HepG2 (cell line): Measurements from ENCODE around the gene HNRNPC. TPM values are rescaled to one million over a fixed set of nuclear protein-coding genes. Genes with fewer than 3 reads are reported as not detected.

Experiments
- ATAC-seq: fragments of 200-7000 bp; cut with Tn5 transposase; 3 replicates; pipeline ENCODE4 v1.9.1; 2020; ENCODE audit warnings: mild to moderate bottlenecking, moderate library complexity
- BruUV-seq: library from RNA; stranded (reverse); fragments of 400-500 nt; replicated peaks from 2 replicates; lab custom pipeline; 2021; lab: Mats Ljungman, UMichigan
- CTCF ChIA-PET: fragments of 300-600 bp; formaldehyde crosslinking; extraction: SDS; loops from one replicate; lab custom pipeline; 2021; ENCODE audit warnings: low total read pairs, inconsistent platforms, low intra/inter-chr PET ratio; lab: Yijun Ruan, JAX
- POLR2A ChIA-PET: fragments of 350-600 bp; sonication (Branson Sonifier 250); formaldehyde crosslinking; loops from one replicate; lab custom pipeline; 2020; ENCODE audit warnings: antibody characterized with exemption, inconsistent platforms; lab: Yijun Ruan, JAX
- DNase-seq: peaks from one replicate; pipeline ENCODE4 v3.0.0-alpha.2; 2015; ENCODE audit warnings: low spot score
- FAIRE-seq: peaks from 3 replicates; lab custom pipeline; 2011; peaks lifted over from hg19 to GRCh38; lab: Jason Lieb, UNC
- H2AFZ ChIP-seq: one replicate; pipeline ENCODE4 v1.6.1; 2011; ENCODE audit warnings: low read length, inconsistent platforms
- H3K27ac ChIP-seq: fragments of 300-600 bp; 3 replicates; pipeline ENCODE4 v1.8.0; 2011; ENCODE audit warnings: mixed run types, mild to moderate bottlenecking, mixed read lengths, low read length, inconsistent platforms; ENCODE audit not compliant: insufficient read depth; ENCODE audit errors: extremely low read length
- H3K27me3 ChIP-seq, 2 experiments: fragments of 200-600 bp in 1 of 2; 2 replicates in 1 of 2; 3 replicates in 1 of 2; pipeline versions ENCODE4 v1.6.0 to v1.8.0; 2011; ENCODE audit warnings: low read length in 2 of 2, mild to moderate bottlenecking in 2 of 2, moderate library complexity in 2 of 2, inconsistent platforms in 1 of 2; ENCODE audit not compliant: insufficient read depth in 2 of 2, control insufficient read depth in 1 of 2
- H3K36me3 ChIP-seq, 2 experiments: fragments of 200-600 bp in 1 of 2; replicated peaks in 1 of 2; 2 replicates in 1 of 2; 3 replicates in 1 of 2; pipeline versions ENCODE4 v1.5.1 to v1.8.0; 2011; ENCODE audit warnings: low read length in 2 of 2, inconsistent platforms in 1 of 2; ENCODE audit not compliant: insufficient read depth in 2 of 2, control insufficient read depth in 1 of 2
- H3K4me1 ChIP-seq: 2 replicates; pipeline ENCODE4 v1.5.1; 2012; ENCODE audit warnings: low read length, inconsistent platforms; ENCODE audit not compliant: insufficient read depth
- H3K4me2 ChIP-seq: 2 replicates; pipeline ENCODE4 v1.6.0; 2011; ENCODE audit warnings: low read depth, low read length, inconsistent platforms
- H3K4me3 ChIP-seq, 3 experiments: fragments of 200-600 bp in 1 of 3; sonication (generic), shearing (Covaris generic) in 1 of 3; replicated peaks in 1 of 3; 2 replicates each; pipeline ENCODE4 v1.5.1; 2011 to 2016; ENCODE audit warnings: low read length in 3 of 3, inconsistent platforms in 2 of 3, low read depth in 2 of 3, mild to moderate bottlenecking in 2 of 3, control low read depth in 1 of 3, mixed read lengths in 1 of 3; ENCODE audit not compliant: insufficient read depth in 1 of 3
- H3K79me2 ChIP-seq: one replicate; pipeline ENCODE4 v1.6.1; 2011; ENCODE audit warnings: low read length, inconsistent platforms; ENCODE audit not compliant: insufficient read depth
- H3K9ac ChIP-seq: 2 replicates; pipeline ENCODE4 v1.6.0; 2011; ENCODE audit warnings: mild to moderate bottlenecking, low read depth, low read length, inconsistent platforms; ENCODE audit not compliant: insufficient read depth
- H3K9me3 ChIP-seq: 2 replicates; pipeline ENCODE4 v1.5.1; 2012; ENCODE audit warnings: mild to moderate bottlenecking, low read length
- H4K20me1 ChIP-seq: 2 replicates; pipeline ENCODE4 v1.6.0; 2011; ENCODE audit warnings: inconsistent platforms, mild to moderate bottlenecking, low read length, moderate library complexity; ENCODE audit not compliant: insufficient read depth
- ATF2 ChIP-seq: sonication (generic); formaldehyde crosslinking; IDR thresholded peaks from 2 replicates; pipeline ENCODE4 v1.4.0; 2020; ENCODE audit warnings: missing genetic modification reagents
- GMEB2 ChIP-seq: IDR thresholded peaks from 2 replicates; pipeline ENCODE4 v1.6.1; 2016; ENCODE audit warnings: missing biosample characterization, missing genetic modification reagents, low read depth
- IKZF1 ChIP-seq: fragments of 450-650 bp; IDR thresholded peaks from 2 replicates; pipeline ENCODE4 v1.7.1; 2016
- NAIF1 ChIP-seq: sonication (generic); formaldehyde crosslinking; IDR thresholded peaks from 2 replicates; pipeline ENCODE4 v1.5.0; 2020; ENCODE audit warnings: mild to moderate bottlenecking, missing genetic modification reagents, borderline replicate concordance
- PAF1 ChIP-seq: IDR thresholded peaks from 2 replicates; pipeline ENCODE4 v1.6.1; 2016; ENCODE audit warnings: missing genetic modification reagents, missing compliant biosample characterization
- PBX3 ChIP-seq: sonication (generic); formaldehyde crosslinking; IDR thresholded peaks from 2 replicates; pipeline ENCODE4 v1.8.1; 2023; ENCODE audit warnings: missing genetic modification reagents, inconsistent platforms, borderline replicate concordance
- POLR2A ChIP-seq, 2 experiments: IDR thresholded peaks; 2 replicates each; pipeline ENCODE4 v1.6.1; 2011; ENCODE audit warnings: low read depth in 2 of 2, low read length in 2 of 2, mild to moderate bottlenecking in 1 of 2, moderate library complexity in 1 of 2; ENCODE audit not compliant: insufficient read depth in 1 of 2
- POLR2AphosphoS2 ChIP-seq: IDR thresholded peaks from 2 replicates; pipeline ENCODE4 v1.6.1; 2011; ENCODE audit warnings: low read depth, low read length, improper control_type of control experiment
- POLR2AphosphoS5 ChIP-seq: IDR thresholded peaks from 2 replicates; pipeline ENCODE4 v1.6.1; 2012; ENCODE audit warnings: low read depth, low read length
- POLR2G ChIP-seq: fragments of 200-400 bp; formaldehyde crosslinking; IDR thresholded peaks from 2 replicates; pipeline ENCODE4 v1.6.1; 2018; ENCODE audit warnings: mild to moderate bottlenecking, low read depth, low read length, moderate library complexity
- RAD21 ChIP-seq: fragments of 450-650 bp; formaldehyde crosslinking; IDR thresholded peaks from 2 replicates; pipeline ENCODE4 v1.5.0; 2020; ENCODE audit warnings: mild to moderate bottlenecking
- RBM22 ChIP-seq: fragments of 200-400 bp; formaldehyde crosslinking; optimal IDR thresholded peaks from 2 replicates; pipeline ENCODE3; 2017; ENCODE audit warnings: mild to moderate bottlenecking, low read length, moderate library complexity
- SP5 ChIP-seq: IDR thresholded peaks from 2 replicates; pipeline ENCODE4 v1.6.1; 2016; ENCODE audit warnings: low read depth, borderline replicate concordance
- ZMAT5 ChIP-seq: sonication (generic); formaldehyde crosslinking; IDR thresholded peaks from 2 replicates; pipeline ENCODE4 v1.5.0; 2020; ENCODE audit warnings: mild to moderate bottlenecking, low read depth, missing genetic modification reagents, borderline replicate concordance
- ZMYM2 ChIP-seq: sonication (generic); formaldehyde crosslinking; IDR thresholded peaks from 2 replicates; pipeline ENCODE4 v1.8.0; 2022; ENCODE audit warnings: mild to moderate bottlenecking, missing genetic modification reagents
- ZNF230 ChIP-seq: sonication (generic); formaldehyde crosslinking; IDR thresholded peaks from 2 replicates; pipeline ENCODE4 v1.4.0; 2020; ENCODE audit warnings: mild to moderate bottlenecking, missing genetic modification reagents
- ZNF724P ChIP-seq: sonication (generic); formaldehyde crosslinking; IDR thresholded peaks from 2 replicates; pipeline ENCODE4 v1.8.0; 2022; ENCODE audit warnings: missing genetic modification reagents, borderline replicate concordance
- ZNF781 ChIP-seq: sonication (generic); formaldehyde crosslinking; IDR thresholded peaks from 2 replicates; pipeline ENCODE4 v1.5.1; 2020; ENCODE audit warnings: borderline replicate concordance, mild to moderate bottlenecking, missing genetic modification reagents; ENCODE audit errors: not compliant biosample characterization
- WGBS: methylation state at CpG from one replicate; pipeline ENCODE4 v1.1.6; 2017; ENCODE audit warnings: low lambda C conversion rate; 5-methylcytosine and 5-hydroxymethylcytosine counted together
- in situ Hi-C: cut with HindIII; loops from 2 replicates; pipeline ENCODE4 v1.10.0; 2017; ENCODE audit warnings: low pct_unique_long_range_greater_than_20kb; ENCODE audit not compliant: extremely low pct_ligation_motif_present
- intact Hi-C: fragments of 100-400 bp; cut with micrococcal nuclease; formaldehyde crosslinking; loops from one replicate; pipeline ENCODE4 v1.10.0; 2022; ENCODE audit not compliant: unreplicated experiment
- polyA plus RNA-seq, 8 experiments: library from polyadenylated mRNA; depleted of rRNA in 3 of 8; stranded (reverse) in 7 of 8; unstranded in 1 of 8; fragments of >200 nt; fragmentation: Illumina TruSeq in 4 of 8; extraction: Trizol in 4 of 8; gene quantifications; 2 replicates each; pipeline versions ENCODE4 v1.2.1 to v1.2.3, GENCODE V29; 2011 to 2016; ENCODE audit warnings: low read depth in 4 of 8, missing spikeins in 1 of 8, mixed read lengths in 1 of 8; ENCODE audit not compliant: insufficient read depth in 1 of 8
- total RNA-seq, 5 experiments: library from RNA; depleted of rRNA; stranded (reverse); fragments of >200 nt; fragmentation: Illumina TruSeq; extraction: Trizol; gene quantifications; 2 replicates each; pipeline ENCODE4 v1.2.3, GENCODE V29; 2016; ENCODE audit warnings: low read depth in 1 of 5

Gene HNRNPC
- total and polyA plus RNA-seq, 2 of the 13 experiments (the other 11 are each of a cell fraction or from before 2014, with no cell fraction given) = 628 to 1,099 TPM

GRCh38 chr14:21252149-21252548 is 17.1 kb downstream of the HNRNPC start:
- no peak for FAIRE-seq
- no peak overlapping the region for H2AFZ ChIP-seq
- peaks cover 100% of the 10 kb centered on the region for H3K79me2 ChIP-seq
- TF ChIP-seq RAD21 (CRISPR knock-in tag) (no peak), PBX3 (no peak), RBM22 (peak; percentile 96), POLR2AphosphoS5 (0 out of 2 replicates have a peak, but pooled peaks have one; percentile 43), GMEB2 (CRISPR knock-in tag) (no peak), POLR2A (IDR thresholded peaks at IDR 0.05; ENCODE audit: insufficient read depth in 1 of 2, low read depth in 2 of 2, low read length in 2 of 2) (peak in 1 of 2 experiments; percentile 53; a peak in 1 of 4 replicates), ZNF230 (CRISPR knock-in tag) (no peak), NAIF1 (CRISPR knock-in tag) (no peak), PAF1 (CRISPR knock-in tag) (0 out of 2 replicates have a peak, but pooled peaks have one; percentile 69), IKZF1 (no peak), POLR2G (peak; percentile 36; the same call in 1 of the 2 replicates), SP5 (no peak), ZMYM2 (CRISPR knock-in tag) (no peak), ZNF781 (CRISPR knock-in tag) (no peak), POLR2AphosphoS2 (peak; percentile 94; the same call in 1 of the 2 replicates), ZMAT5 (CRISPR knock-in tag) (no peak), ATF2 (CRISPR knock-in tag) (no peak), ZNF724P (CRISPR knock-in tag) (no peak)
- TF ChIP-seq, all 625 proteins: peak for 6
- no peak for ATAC-seq
- no peak overlapping the region for H3K4me3 ChIP-seq
- no peak for DNase-seq
- no peak overlapping the region for H3K9ac ChIP-seq
- no peaks in the 10 kb centered on the region for H3K9me3 ChIP-seq
- in situ Hi-C loops = no loop called here
- H3K27me3 ChIP-seq = no peaks in the 10 kb centered on the region; a peak in 1 of 5 replicates
- peaks cover 25 to 93% of the 10 kb centered on the region in 2 experiments for H3K36me3 ChIP-seq
- intact Hi-C loops = no loop called here
- no peak overlapping the region for H3K27ac ChIP-seq
- peaks cover 100% of the 10 kb centered on the region for H4K20me1 ChIP-seq
- H3K4me1 ChIP-seq = peaks cover 60% of the 10 kb centered on the region
- ChIA-PET CTCF (no interaction called here), POLR2A (interaction anchor here (1.0 to 1.2 kb wide), 2 partner anchors 8 to 13 kb away, joined by 3 to 7 read pairs; no protein-coding TSS in a partner anchor)
- 95% methylated on average over 2 of the region's 2 CpGs for WGBS
- no peak overlapping the region for H3K4me2 ChIP-seq
- no TSS peak for BruUV-seq
